Keratinocyte (primary cell): ENCODE measurements around the gene AANAT. TPM values are rescaled to one million over a fixed set of nuclear protein-coding genes. Genes with fewer than 3 reads are reported as not detected.

Experiments
- DNase-seq: peaks from one replicate; pipeline ENCODE4 v3.0.0-alpha.2; 2011; ENCODE audit warnings: low read depth, missing footprints, low spot score
- FAIRE-seq: peaks from 2 replicates; lab custom pipeline; 2011; peaks lifted over from hg19 to GRCh38; lab: Jason Lieb, UNC
- H2AFZ ChIP-seq: 2 replicates; pipeline ENCODE4 v1.6.0; 2012; ENCODE audit warnings: low read length, control low read depth, inconsistent platforms; ENCODE audit not compliant: control insufficient read depth
- H3K27ac ChIP-seq: 2 replicates; pipeline ENCODE4 v1.5.1; 2011; ENCODE audit warnings: low read length; ENCODE audit not compliant: control insufficient read depth, insufficient read depth
- H3K27me3 ChIP-seq: 3 replicates; pipeline ENCODE4 v1.6.0; 2011; ENCODE audit warnings: low read length; ENCODE audit not compliant: control insufficient read depth, insufficient read depth; ENCODE audit errors: extremely low read depth
- H3K36me3 ChIP-seq, 2 experiments: 2 replicates in 1 of 2; 3 replicates in 1 of 2; pipeline ENCODE4 v1.5.1; 2011; ENCODE audit warnings: low read length in 2 of 2, mild to moderate bottlenecking in 1 of 2; ENCODE audit not compliant: control insufficient read depth in 2 of 2, insufficient read depth in 2 of 2; ENCODE audit errors: extremely low read depth in 1 of 2
- H3K4me1 ChIP-seq: 3 replicates; pipeline ENCODE4 v1.5.1; 2011; ENCODE audit warnings: low read length; ENCODE audit not compliant: control insufficient read depth, insufficient read depth; ENCODE audit errors: extremely low read depth
- H3K4me2 ChIP-seq: 3 replicates; pipeline ENCODE4 v1.6.0; 2011; ENCODE audit warnings: low read depth, low read length; ENCODE audit not compliant: control insufficient read depth, insufficient read depth; ENCODE audit errors: extremely low read depth
- H3K4me3 ChIP-seq, 3 experiments: fragments of 200-600 bp in 1 of 3; sonication (generic) in 1 of 3; 2 replicates in 2 of 3; 3 replicates in 1 of 3; pipeline ENCODE4 v1.5.1; 2011 to 2016; ENCODE audit warnings: low read length in 3 of 3, mild to moderate bottlenecking in 3 of 3, control low read depth in 2 of 3, inconsistent platforms in 1 of 3, low read depth in 1 of 3, mixed read lengths in 1 of 3, mixed run types in 1 of 3, moderate library complexity in 1 of 3; ENCODE audit not compliant: control insufficient read depth in 2 of 3, insufficient read depth in 2 of 3; ENCODE audit errors: extremely low read depth in 1 of 3
- H3K79me2 ChIP-seq: 2 replicates; pipeline ENCODE4 v1.6.0; 2012; ENCODE audit warnings: low read length; ENCODE audit not compliant: control insufficient read depth, insufficient read depth
- H3K9ac ChIP-seq: 3 replicates; pipeline ENCODE4 v1.6.0; 2011; ENCODE audit warnings: low read length; ENCODE audit not compliant: control insufficient read depth, insufficient read depth; ENCODE audit errors: extremely low read depth
- H3K9me1 ChIP-seq: 3 replicates; pipeline ENCODE4 v1.6.0; 2011; ENCODE audit warnings: low read length; ENCODE audit not compliant: control insufficient read depth, insufficient read depth; ENCODE audit errors: extremely low read depth
- H3K9me3 ChIP-seq: 2 replicates; pipeline ENCODE4 v1.5.1; 2012; ENCODE audit warnings: low read depth, low read length; ENCODE audit not compliant: control insufficient read depth
- H4K20me1 ChIP-seq: 3 replicates; pipeline ENCODE4 v1.6.0; 2011; ENCODE audit warnings: low read length; ENCODE audit not compliant: control insufficient read depth, insufficient read depth; ENCODE audit errors: extremely low read depth
- CTCF ChIP-seq, 3 experiments: IDR thresholded peaks in 1 of 3; conservative IDR thresholded peaks in 1 of 3; optimal IDR thresholded peaks in 1 of 3; 2 replicates in 2 of 3; 3 replicates in 1 of 3; pipeline versions ENCODE3 to v1.5.1; 2011; ENCODE audit warnings: low read length in 3 of 3, mild to moderate bottlenecking in 3 of 3, moderate library complexity in 2 of 3, control low read depth in 1 of 3, inconsistent platforms in 1 of 3; ENCODE audit not compliant: insufficient read depth in 2 of 3; ENCODE audit errors: extremely low read depth in 1 of 3
- EZH2 ChIP-seq: IDR thresholded peaks from one replicate; pipeline ENCODE4 v1.6.1; 2012; ENCODE audit warnings: inconsistent platforms, mild to moderate bottlenecking, low read length, moderate library complexity
- dilution Hi-C: fragments of 300-500 bp; cut with MboI; formaldehyde crosslinking; loops from one replicate; pipeline ENCODE4 v1.7.0; 2020; ENCODE audit warnings: low sequenced_read_pairs; ENCODE audit not compliant: extremely low pct_ligation_motif_present
- polyA plus RNA-seq, 5 experiments: library from polyadenylated mRNA; depleted of rRNA in 3 of 5; stranded (reverse) in 3 of 5; stranded (forward) in 1 of 5; unstranded in 1 of 5; fragments of >200 nt; gene quantifications; 1 replicate in 1 of 5; 2 replicates in 3 of 5; 3 replicates in 1 of 5; pipeline versions ENCODE4 v1.2.1 to v1.2.3, GENCODE V29; 2011 to 2012; ENCODE audit warnings: missing spikeins in 2 of 5, low read depth in 1 of 5, low replicate concordance in 1 of 5

The AANAT gene
- polyA plus RNA-seq, 1 donor (not counting 4 experiments of a cell fraction or from before 2014, with no cell fraction given): not detected

- dilution Hi-C loops: no loop called here
- Histone ChIP-seq H2AFZ (no peak overlapping the region), H3K36me3 (peaks cover 0 to 2% of the 10 kb centered on the region in 2 experiments), H3K9me1 (peaks cover 2% of the 10 kb centered on the region), H3K27ac (no peak overlapping the region), H3K9me3 (no peaks in the 10 kb centered on the region), H4K20me1 (peaks cover 9% of the 10 kb centered on the region), H3K27me3 (no peaks in the 10 kb centered on the region), H3K4me3 (no peak overlapping the region), H3K9ac (no peak overlapping the region), H3K4me1 (peaks cover 10% of the 10 kb centered on the region), H3K79me2 (peaks cover 59% of the 10 kb centered on the region), H3K4me2 (no peak overlapping the region)
- DNase-seq: no peak
- TF ChIP-seq CTCF (optimal IDR thresholded peaks at IDR 0.05 in 1 of 3, IDR thresholded peaks at IDR 0.05 in 1 of 3, conservative IDR thresholded peaks at IDR 0.05 in 1 of 3; ENCODE audit: extremely low read depth in 1 of 3, insufficient read depth in 2 of 3, low read length in 3 of 3) (no peak), EZH2 (no peak)
- FAIRE-seq: no peak
Observed at GRCh38 chr17:76433693-76434092, 33.7 kb upstream of the AANAT start.

DNA sequence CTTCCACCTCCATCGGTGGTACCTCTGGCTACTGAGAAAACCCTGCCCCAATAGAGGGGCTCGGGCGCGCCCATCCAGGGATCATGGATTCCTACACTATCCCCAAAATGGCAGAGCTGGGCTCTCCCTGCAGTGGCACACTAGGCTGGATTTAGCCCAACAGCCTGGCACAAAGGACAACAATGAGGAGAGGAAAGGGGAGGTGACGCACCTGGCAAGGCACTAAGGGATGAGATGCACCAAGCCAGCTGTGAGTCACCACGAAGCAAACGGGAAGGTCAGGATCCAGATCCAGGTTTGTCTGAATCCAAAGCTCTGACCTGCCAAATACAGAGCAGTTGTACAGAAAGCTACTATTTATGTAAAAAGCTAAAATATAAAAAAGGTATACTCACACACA is 32.5 kb upstream of the AANAT start:
- Histone ChIP-seq H3K9ac (no peak overlapping the region), H4K20me1 (peaks cover 9% of the 10 kb centered on the region), H3K4me3 (no peak overlapping the region), H3K27ac (no peak overlapping the region), H3K9me3 (no peaks in the 10 kb centered on the region), H2AFZ (no peak overlapping the region), H3K9me1 (peaks cover 2% of the 10 kb centered on the region), H3K27me3 (no peaks in the 10 kb centered on the region), H3K4me1 (peaks cover 10% of the 10 kb centered on the region), H3K79me2 (peaks cover 67% of the 10 kb centered on the region), H3K4me2 (no peak overlapping the region), H3K36me3 (no peaks in the 10 kb centered on the region)
- DNase-seq (no peak), FAIRE-seq (no peak)
- TF ChIP-seq EZH2: no peak
- TF ChIP-seq CTCF (optimal IDR thresholded peaks at IDR 0.05 in 1 of 3, IDR thresholded peaks at IDR 0.05 in 1 of 3, conservative IDR thresholded peaks at IDR 0.05 in 1 of 3; ENCODE audit: extremely low read depth in 1 of 3, insufficient read depth in 2 of 3, low read length in 3 of 3): no peak
- dilution Hi-C loops: no loop called here
